Measurements from ENCODE around the gene SORT1. TPM values are rescaled to one million over a fixed set of nuclear protein-coding genes. Genes with fewer than 3 reads are reported as not detected.
A peak's percentile ranks its signal among the peaks of the same experiment; 100 is the strongest.

SORT1 gene
- total and polyA plus RNA-seq, 2 of the 13 experiments (the other 11 are each of a cell fraction or from before 2014, with no cell fraction given) = 32.4 to 93.0 TPM

DNA sequence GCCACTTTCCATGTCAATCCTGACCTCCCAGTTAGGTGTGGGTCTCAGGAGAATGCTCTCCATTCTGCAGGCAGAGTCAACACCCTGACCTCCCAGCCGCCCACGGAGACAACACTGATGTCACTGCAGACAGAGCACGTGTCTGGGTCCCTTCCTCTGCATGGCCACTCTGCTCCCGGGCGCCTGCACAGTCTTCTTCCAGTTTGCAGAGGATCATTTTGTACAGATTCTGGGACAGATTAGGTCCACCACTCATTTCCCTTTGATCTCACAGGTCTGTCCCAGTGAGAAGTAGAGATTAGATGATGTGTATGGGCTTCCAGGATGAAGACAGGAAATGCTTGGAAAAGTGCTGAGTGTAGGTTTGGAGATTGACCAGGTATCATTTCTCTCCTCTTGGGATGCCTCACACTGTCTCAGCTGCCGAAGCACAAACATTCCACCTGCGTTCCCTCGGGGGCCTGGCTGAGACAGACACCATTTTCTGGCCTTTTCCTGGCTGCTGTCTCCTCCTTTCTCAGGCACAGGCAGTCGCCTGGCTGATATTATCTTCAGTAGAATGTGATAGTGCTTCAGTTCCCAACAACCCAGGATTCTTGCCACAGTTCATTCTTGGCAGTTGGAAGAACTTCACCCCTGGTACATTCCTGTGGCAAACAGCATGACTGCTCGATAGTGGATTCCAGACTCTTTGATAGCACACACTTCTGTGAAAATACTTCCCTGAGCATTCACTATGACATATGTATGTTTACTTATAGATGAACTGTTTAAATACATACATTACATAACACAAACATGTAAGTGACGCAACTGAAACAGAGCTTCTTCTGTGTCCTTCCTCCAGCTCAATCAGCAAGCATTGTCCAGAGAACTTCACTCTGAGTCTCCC, 98.8 kb downstream of the SORT1 start (continued):
- peak; percentile 74; the same call in 1 of the 2 replicates for TF ChIP-seq TBX3 (IDR thresholded peaks at IDR 0.05; ENCODE audit: borderline replicate concordance)
- TF ChIP-seq ZNF18 (CRISPR knock-in tag; IDR thresholded peaks at IDR 0.05; ENCODE audit: insufficient replicate concordance) = peak; percentile 40
- TF ChIP-seq ZNF775 (CRISPR knock-in tag; IDR thresholded peaks at IDR 0.05; ENCODE audit: borderline replicate concordance) = no peak
- peak; percentile 67 for TF ChIP-seq ZBTB2 (CRISPR knock-in tag; IDR thresholded peaks at IDR 0.05; ENCODE audit: low read depth)
- no peak for TF ChIP-seq ZFP36L2 (CRISPR knock-in tag; IDR thresholded peaks at IDR 0.05)
- peak; percentile 89 for TF ChIP-seq RXRB (CRISPR knock-in tag; IDR thresholded peaks at IDR 0.05; ENCODE audit: borderline replicate concordance)
- no peak for TF ChIP-seq SCMH1 (CRISPR knock-in tag; IDR thresholded peaks at IDR 0.05; ENCODE audit: borderline replicate concordance)
- 0 out of 2 replicates have a peak, but pooled peaks have one; percentile 29 for TF ChIP-seq AHR (CRISPR knock-in tag; IDR thresholded peaks at IDR 0.05)
- TF ChIP-seq HHEX (CRISPR knock-in tag; IDR thresholded peaks at IDR 0.05) = peak; percentile 31; the same call in 1 of the 2 replicates
- TF ChIP-seq, protein P1, sequence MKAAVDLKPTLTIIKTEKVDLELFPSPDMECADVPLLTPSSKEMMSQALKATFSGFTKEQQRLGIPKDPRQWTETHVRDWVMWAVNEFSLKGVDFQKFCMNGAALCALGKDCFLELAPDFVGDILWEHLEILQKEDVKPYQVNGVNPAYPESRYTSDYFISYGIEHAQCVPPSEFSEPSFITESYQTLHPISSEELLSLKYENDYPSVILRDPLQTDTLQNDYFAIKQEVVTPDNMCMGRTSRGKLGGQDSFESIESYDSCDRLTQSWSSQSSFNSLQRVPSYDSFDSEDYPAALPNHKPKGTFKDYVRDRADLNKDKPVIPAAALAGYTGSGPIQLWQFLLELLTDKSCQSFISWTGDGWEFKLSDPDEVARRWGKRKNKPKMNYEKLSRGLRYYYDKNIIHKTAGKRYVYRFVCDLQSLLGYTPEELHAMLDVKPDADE (CRISPR knock-in tag; IDR thresholded peaks at IDR 0.05) = no peak
- TF ChIP-seq ZEB1 (IDR thresholded peaks at IDR 0.05; ENCODE audit: insufficient replicate concordance, low read depth) = no peak
- TF ChIP-seq JARID2 (CRISPR knock-in tag; IDR thresholded peaks at IDR 0.05; ENCODE audit: insufficient replicate concordance) = peak; percentile 22
- TF ChIP-seq FOSL2 (CRISPR knock-in tag; IDR thresholded peaks at IDR 0.05) = peak; percentile 81
- no peak for TF ChIP-seq ZNF362 (CRISPR knock-in tag; IDR thresholded peaks at IDR 0.05; ENCODE audit: borderline replicate concordance)
- TF ChIP-seq PITX1 (CRISPR knock-in tag; IDR thresholded peaks at IDR 0.05) = peak; percentile 72; the same call in 1 of the 2 replicates
- TF ChIP-seq ISL2 (CRISPR knock-in tag; IDR thresholded peaks at IDR 0.05) = peak; percentile 85
- TF ChIP-seq NR2C2 (CRISPR knock-in tag; IDR thresholded peaks at IDR 0.05; ENCODE audit: borderline replicate concordance) = peak; percentile 39; the same call in 1 of the 2 replicates
- no peak for TF ChIP-seq SOX6 (IDR thresholded peaks at IDR 0.05)
- TF ChIP-seq SOX6 (CRISPR knock-in tag; IDR thresholded peaks at IDR 0.05) = peak; percentile 96
- TF ChIP-seq ZNF747 (CRISPR knock-in tag; IDR thresholded peaks at IDR 0.05; ENCODE audit: borderline replicate concordance) = no peak
- no peak for TF ChIP-seq ZNF567 (CRISPR knock-in tag; IDR thresholded peaks at IDR 0.05; ENCODE audit: borderline replicate concordance)
- TF ChIP-seq ZNF501 (CRISPR knock-in tag; IDR thresholded peaks at IDR 0.05) = peak; percentile 60
- peak; percentile 73 for TF ChIP-seq RNF2 (conservative IDR thresholded peaks at IDR 0.05; ENCODE audit: low read depth)
- peak; percentile 72; the same call in 1 of the 2 replicates for TF ChIP-seq ZNF563 (CRISPR knock-in tag; IDR thresholded peaks at IDR 0.05)
- 0 out of 2 replicates have a peak, but pooled peaks have one; percentile 80 for TF ChIP-seq ZNF83 (CRISPR knock-in tag; IDR thresholded peaks at IDR 0.05; ENCODE audit: borderline replicate concordance)
